ENCODE measurements around the gene PPFIBP2.

The PPFIBP2 gene

GRCh38 chr11:7490054-7490453, 23.7 kb upstream of the PPFIBP2 start:
- TF ChIP-seq ZNF18 (tag by site-specific recombination; IDR thresholded peaks at IDR 0.05) (no peak), HOXD13 (CRISPR knock-in tag; IDR thresholded peaks at IDR 0.05; ENCODE audit: borderline replicate concordance) (no peak), ZNF658 (tag by site-specific recombination; IDR thresholded peaks at IDR 0.05) (no peak), ZNF704 (tag by site-specific recombination; IDR thresholded peaks at IDR 0.05) (no peak), ZNF776 (tag by site-specific recombination; IDR thresholded peaks at IDR 0.05; ENCODE audit: borderline replicate concordance) (no peak), ZNF335 (tag by site-specific recombination; conservative IDR thresholded peaks at IDR 0.05) (no peak), ZNF354C (tag by site-specific recombination; IDR thresholded peaks at IDR 0.05; ENCODE audit: borderline replicate concordance, low read depth) (no peak), REPIN1 (tag by site-specific recombination; IDR thresholded peaks at IDR 0.05; ENCODE audit: low read depth) (no peak), GLI4 (tag by site-specific recombination; IDR thresholded peaks at IDR 0.05) (no peak), ZNF48 (tag by site-specific recombination; IDR thresholded peaks at IDR 0.05) (no peak), ZNF175 (tag by site-specific recombination; IDR thresholded peaks at IDR 0.05) (no peak)
- CTCF ChIA-PET = no interaction called here
- no peaks in the 10 kb centered on the region for H3K4me1 ChIP-seq (ENCODE audit: control insufficient read depth, insufficient read depth, low read length)
- no peak overlapping the region for H3K4me3 ChIP-seq (ENCODE audit: low read depth, low read length)
- POLR2A ChIA-PET = no interaction called here
- no peaks in the 10 kb centered on the region for H3K9me3 ChIP-seq (ENCODE audit: control insufficient read depth, insufficient read depth, low read depth, low read length)
- no peak overlapping the region for H3K27ac ChIP-seq (ENCODE audit: extremely low read depth, low read depth, low read length)
- no peaks in the 10 kb centered on the region for H3K36me3 ChIP-seq (ENCODE audit: control insufficient read depth in 2 of 2, insufficient read depth in 1 of 2, low read length in 2 of 2)

GRCh38 chr11:7490535-7490934, 23.3 kb upstream of the PPFIBP2 start:
- no peaks in the 10 kb centered on the region for H3K9me3 ChIP-seq (ENCODE audit: control insufficient read depth, insufficient read depth, low read depth, low read length)
- no peak overlapping the region for H3K4me3 ChIP-seq (ENCODE audit: low read depth, low read length)
- H3K36me3 ChIP-seq (ENCODE audit: control insufficient read depth in 2 of 2, insufficient read depth in 1 of 2, low read length in 2 of 2) = no peaks in the 10 kb centered on the region

GRCh38 chr11:7492253-7492652, 21.5 kb upstream of the PPFIBP2 start:
- Histone ChIP-seq H3K9me3 (ENCODE audit: control insufficient read depth, insufficient read depth, low read depth, low read length) (no peaks in the 10 kb centered on the region), H3K4me1 (ENCODE audit: control insufficient read depth, insufficient read depth, low read length) (no peaks in the 10 kb centered on the region), H3K4me3 (ENCODE audit: low read depth, low read length) (no peak overlapping the region), H3K27ac (ENCODE audit: extremely low read depth, low read depth, low read length) (no peak overlapping the region), H3K36me3 (ENCODE audit: control insufficient read depth in 2 of 2, insufficient read depth in 1 of 2, low read length in 2 of 2) (no peaks in the 10 kb centered on the region)
- POLR2A ChIA-PET = no interaction called here
- CTCF ChIA-PET = interaction anchor here (1.4 kb wide), 1 partner anchor 21 kb away, joined by 5 read pairs; the partner anchor contains the start of gene PPFIBP2
- TF ChIP-seq PATZ1 (tag by site-specific recombination; IDR thresholded peaks at IDR 0.05) (no peak), KLF9 (tag by site-specific recombination; IDR thresholded peaks at IDR 0.05; ENCODE audit: low read depth) (no peak), ZSCAN5A (tag by site-specific recombination; IDR thresholded peaks at IDR 0.05) (no peak), ZNF510 (tag by site-specific recombination; IDR thresholded peaks at IDR 0.05; ENCODE audit: insufficient replicate concordance) (no peak), INSM2 (tag by site-specific recombination; IDR thresholded peaks at IDR 0.05) (no peak), ZSCAN23 (tag by site-specific recombination; IDR thresholded peaks at IDR 0.05) (no peak)

More at GRCh38 chr11:7490535-7490934, 23.3 kb upstream of the PPFIBP2 start:
- POLR2A ChIA-PET = no interaction called here
- Histone ChIP-seq H3K27ac (ENCODE audit: extremely low read depth, low read depth, low read length) (no peak overlapping the region), H3K4me1 (ENCODE audit: control insufficient read depth, insufficient read depth, low read length) (no peaks in the 10 kb centered on the region)
- TF ChIP-seq ZNF791 (tag by site-specific recombination; IDR thresholded peaks at IDR 0.05) = no peak
- TF ChIP-seq ZNF513 (tag by site-specific recombination; IDR thresholded peaks at IDR 0.05) = no peak
- TF ChIP-seq SCRT1 (tag by site-specific recombination; IDR thresholded peaks at IDR 0.05; ENCODE audit: borderline replicate concordance) = no peak
- no peak for TF ChIP-seq ZNF423 (tag by site-specific recombination; IDR thresholded peaks at IDR 0.05)
- CTCF ChIA-PET = interaction anchor here (0.6 to 1.0 kb wide), 2 partner anchors 20 to 36 kb away, joined by 3 read pairs; no protein-coding TSS in a partner anchor

Measured in HEK293 (cell line).